DND-41 (cell line): ENCODE measurements around the gene RBMX.

Source experiments
- CTCF ChIP-seq: IDR thresholded peaks from 2 replicates; pipeline ENCODE4 v1.5.1; 2012; ENCODE audit warnings: borderline replicate concordance, low read length, moderate library complexity, mild to moderate bottlenecking; ENCODE audit not compliant: poor library complexity, severe bottlenecking; ENCODE audit errors: extremely low read depth
- EZH2 ChIP-seq: IDR thresholded peaks from 3 replicates; pipeline ENCODE4 v1.6.1; 2012; ENCODE audit warnings: borderline replicate concordance, low read depth, mild to moderate bottlenecking, moderate library complexity, low read length, inconsistent platforms; ENCODE audit not compliant: severe bottlenecking

GRCh38 chrX:136856050-136856449, 24.5 kb downstream of the RBMX start:
- no peak for TF ChIP-seq CTCF
- no peak for TF ChIP-seq EZH2
